ENCODE data around the gene SYNDIG1. TPM values are rescaled to one million over a fixed set of nuclear protein-coding genes. Genes with fewer than 3 reads are reported as not detected.

Gene SYNDIG1
- total RNA-seq, 1 donor from 2014 or later: 0.49 TPM

GRCh38 chr20:24647713-24648112 lies 178.3 kb downstream of the SYNDIG1 start:
- Mint-ChIP-seq H3K27me3 (ENCODE audit: low read depth) (no peaks in the 10 kb centered on the region), H3K4me1 (no peaks in the 10 kb centered on the region), H3K27ac (ENCODE audit: unreplicated experiment) (no peak overlapping the region), H3K9me3 (no peaks in the 10 kb centered on the region), H3K36me3 (ENCODE audit: low read depth) (no peaks in the 10 kb centered on the region), H3K4me3 (no peak overlapping the region)
- no peak for DNase-seq (ENCODE audit: low read depth, low spot score)
- TF ChIP-seq CTCF (conservative IDR thresholded peaks at IDR 0.05): no peak

- no peak for DNase-seq (ENCODE audit: low read depth, low spot score)
- no peak for TF ChIP-seq CTCF (conservative IDR thresholded peaks at IDR 0.05)
- Mint-ChIP-seq H3K4me1 (no peaks in the 10 kb centered on the region), H3K9me3 (no peaks in the 10 kb centered on the region), H3K27me3 (ENCODE audit: low read depth) (no peaks in the 10 kb centered on the region), H3K36me3 (ENCODE audit: low read depth) (no peaks in the 10 kb centered on the region), H3K27ac (ENCODE audit: unreplicated experiment) (no peak overlapping the region), H3K4me3 (no peak overlapping the region)
These were observed 179.1 kb downstream of the SYNDIG1 start for GRCh38 chr20:24648481-24648880.

- no peaks in the 10 kb centered on the region for H3K4me1 Mint-ChIP-seq
- H3K4me3 Mint-ChIP-seq: no peak overlapping the region
- no peak for DNase-seq (ENCODE audit: low read depth, low spot score)
- no peaks in the 10 kb centered on the region for H3K9me3 Mint-ChIP-seq
- no peak overlapping the region for H3K27ac Mint-ChIP-seq (ENCODE audit: unreplicated experiment)
- no peaks in the 10 kb centered on the region for H3K36me3 Mint-ChIP-seq (ENCODE audit: low read depth)
- no peaks in the 10 kb centered on the region for H3K27me3 Mint-ChIP-seq (ENCODE audit: low read depth)
- no peak for TF ChIP-seq CTCF (conservative IDR thresholded peaks at IDR 0.05)
These were observed 179.5 kb downstream of the SYNDIG1 start for GRCh38 chr20:24648919-24649318.

GRCh38 chr20:24649787-24650490 lies 180.5 kb downstream of the SYNDIG1 start:
- Mint-ChIP-seq H3K9me3 (no peaks in the 10 kb centered on the region), H3K27ac (ENCODE audit: unreplicated experiment) (no peak overlapping the region), H3K4me1 (no peaks in the 10 kb centered on the region), H3K36me3 (ENCODE audit: low read depth) (no peaks in the 10 kb centered on the region), H3K27me3 (ENCODE audit: low read depth) (no peaks in the 10 kb centered on the region), H3K4me3 (no peak overlapping the region)
- no peak for DNase-seq (ENCODE audit: low read depth, low spot score)
- TF ChIP-seq CTCF (conservative IDR thresholded peaks at IDR 0.05): no peak

GRCh38 chr20:24651171-24651975 lies 181.9 kb downstream of the SYNDIG1 start:
- Mint-ChIP-seq H3K27me3 (ENCODE audit: low read depth) (no peaks in the 10 kb centered on the region), H3K4me3 (no peak overlapping the region), H3K36me3 (ENCODE audit: low read depth) (no peaks in the 10 kb centered on the region), H3K9me3 (no peaks in the 10 kb centered on the region), H3K27ac (ENCODE audit: unreplicated experiment) (no peak overlapping the region), H3K4me1 (no peaks in the 10 kb centered on the region)
- DNase-seq (ENCODE audit: low read depth, low spot score): no peak
- TF ChIP-seq CTCF (conservative IDR thresholded peaks at IDR 0.05): no peak
